HepG2 (cell line): ENCODE measurements around the gene PTPRU. TPM values are rescaled to one million over a fixed set of nuclear protein-coding genes. Genes with fewer than 3 reads are reported as not detected.

ENCODE experiments used
- DR1 ChIP-seq: sonication (generic); formaldehyde crosslinking; IDR thresholded peaks from 2 replicates; pipeline ENCODE4 v1.8.0; 2021; ENCODE audit warnings: mild to moderate bottlenecking, missing genetic modification reagents, inconsistent platforms
- GABPB1 ChIP-seq: IDR thresholded peaks from 2 replicates; pipeline ENCODE4 v1.6.1; 2016; ENCODE audit warnings: mild to moderate bottlenecking, missing genetic modification reagents, moderate library complexity, missing compliant biosample characterization
- HNF4G ChIP-seq, 2 experiments: sonication (generic) in 1 of 2; formaldehyde crosslinking in 1 of 2; IDR thresholded peaks; 2 replicates each; pipeline versions ENCODE4 v1.4.0 to v1.6.1; 2011 to 2020; ENCODE audit warnings: borderline replicate concordance in 2 of 2, low read depth in 2 of 2, mild to moderate bottlenecking in 2 of 2, low read length in 1 of 2, missing genetic modification reagents in 1 of 2, moderate library complexity in 1 of 2
- HOXA9 ChIP-seq: sonication (generic); formaldehyde crosslinking; IDR thresholded peaks from 2 replicates; pipeline ENCODE4 v1.8.1; 2022; ENCODE audit warnings: missing genetic modification reagents, mild to moderate bottlenecking, moderate library complexity, borderline replicate concordance
- JUN ChIP-seq: sonication (generic); formaldehyde crosslinking; IDR thresholded peaks from 2 replicates; pipeline ENCODE4 v1.4.0; 2020; ENCODE audit warnings: mild to moderate bottlenecking, missing genetic modification reagents
- KDM5A ChIP-seq: fragments of 200-600 bp; sonication (generic); IDR thresholded peaks from 2 replicates; pipeline ENCODE4 v1.7.0; 2018; ENCODE audit warnings: antibody characterized with exemption, mild to moderate bottlenecking, low read length, borderline replicate concordance
- KMT2A ChIP-seq: sonication (generic); formaldehyde crosslinking; IDR thresholded peaks from 2 replicates; pipeline ENCODE4 v1.4.0; 2020; ENCODE audit warnings: missing genetic modification reagents
- MED8 ChIP-seq: sonication (generic); formaldehyde crosslinking; IDR thresholded peaks from 2 replicates; pipeline ENCODE4 v1.8.1; 2023; ENCODE audit warnings: mild to moderate bottlenecking, missing genetic modification reagents; ENCODE audit not compliant: insufficient replicate concordance
- MIER3 ChIP-seq: IDR thresholded peaks from 2 replicates; pipeline ENCODE4 v1.6.1; 2016; ENCODE audit warnings: missing compliant biosample characterization, borderline replicate concordance
- RARG ChIP-seq: sonication (generic); formaldehyde crosslinking; IDR thresholded peaks from 2 replicates; pipeline ENCODE4 v1.4.0; 2020; ENCODE audit warnings: low read depth, mild to moderate bottlenecking, missing genetic modification reagents
- WIZ ChIP-seq: sonication (generic); formaldehyde crosslinking; IDR thresholded peaks from 2 replicates; pipeline ENCODE4 v1.5.1; 2020; ENCODE audit warnings: mild to moderate bottlenecking, missing genetic modification reagents
- ZFP37 ChIP-seq: sonication (generic); formaldehyde crosslinking; IDR thresholded peaks from 2 replicates; pipeline ENCODE4 v1.4.0; 2020; ENCODE audit warnings: missing genetic modification reagents, borderline replicate concordance
- ZNF136 ChIP-seq: sonication (generic); formaldehyde crosslinking; IDR thresholded peaks from 2 replicates; pipeline ENCODE4 v1.8.1; 2022; ENCODE audit warnings: low read depth, mild to moderate bottlenecking, moderate library complexity, missing genetic modification reagents
- ZNF225 ChIP-seq: sonication (generic); formaldehyde crosslinking; IDR thresholded peaks from 2 replicates; pipeline ENCODE4 v1.4.0; 2020; ENCODE audit warnings: mild to moderate bottlenecking, missing genetic modification reagents
- ZNF331 ChIP-seq: sonication (generic); formaldehyde crosslinking; IDR thresholded peaks from 2 replicates; pipeline ENCODE4 v1.4.0; 2020; ENCODE audit warnings: missing genetic modification reagents
- ZNF567 ChIP-seq: sonication (generic); formaldehyde crosslinking; IDR thresholded peaks from 2 replicates; pipeline ENCODE4 v1.8.1; 2023; ENCODE audit warnings: mild to moderate bottlenecking, missing genetic modification reagents, borderline replicate concordance
- ZNF652 ChIP-seq: IDR thresholded peaks from 2 replicates; pipeline ENCODE4 v1.6.1; 2016; ENCODE audit warnings: low read depth, borderline replicate concordance
- ZSCAN22 ChIP-seq: sonication (generic); formaldehyde crosslinking; IDR thresholded peaks from 2 replicates; pipeline ENCODE4 v1.4.0; 2020; ENCODE audit warnings: mild to moderate bottlenecking, missing genetic modification reagents
- polyA plus RNA-seq, 8 experiments: library from polyadenylated mRNA; depleted of rRNA in 3 of 8; stranded (reverse) in 7 of 8; unstranded in 1 of 8; fragments of >200 nt; fragmentation: Illumina TruSeq in 4 of 8; extraction: Trizol in 4 of 8; gene quantifications; 2 replicates each; pipeline versions ENCODE4 v1.2.1 to v1.2.3, GENCODE V29; 2011 to 2016; ENCODE audit warnings: low read depth in 4 of 8, missing spikeins in 1 of 8, mixed read lengths in 1 of 8; ENCODE audit not compliant: insufficient read depth in 1 of 8
- total RNA-seq, 5 experiments: library from RNA; depleted of rRNA; stranded (reverse); fragments of >200 nt; fragmentation: Illumina TruSeq; extraction: Trizol; gene quantifications; 2 replicates each; pipeline ENCODE4 v1.2.3, GENCODE V29; 2016; ENCODE audit warnings: low read depth in 1 of 5
- TF ChIP-seq, protein P1 (sequence below): sonication (generic); formaldehyde crosslinking; IDR thresholded peaks from 2 replicates; pipeline ENCODE4 v1.8.0; 2022; ENCODE audit warnings: missing genetic modification reagents, mild to moderate bottlenecking, borderline replicate concordance
- TF ChIP-seq, protein P2 (sequence below): sonication (generic); formaldehyde crosslinking; IDR thresholded peaks from 2 replicates; pipeline ENCODE4 v1.5.0; 2020; ENCODE audit warnings: missing genetic modification reagents, mild to moderate bottlenecking, borderline replicate concordance
- TF ChIP-seq, protein P3 (sequence below): sonication (generic); formaldehyde crosslinking; IDR thresholded peaks from 2 replicates; pipeline ENCODE4 v1.4.0; 2020; ENCODE audit warnings: missing genetic modification reagents

Gene PTPRU
- total and polyA plus RNA-seq, 2 of the 13 experiments (the other 11 are each of a cell fraction or from before 2014, with no cell fraction given), result 21.6 to 22.3 TPM

DNA sequence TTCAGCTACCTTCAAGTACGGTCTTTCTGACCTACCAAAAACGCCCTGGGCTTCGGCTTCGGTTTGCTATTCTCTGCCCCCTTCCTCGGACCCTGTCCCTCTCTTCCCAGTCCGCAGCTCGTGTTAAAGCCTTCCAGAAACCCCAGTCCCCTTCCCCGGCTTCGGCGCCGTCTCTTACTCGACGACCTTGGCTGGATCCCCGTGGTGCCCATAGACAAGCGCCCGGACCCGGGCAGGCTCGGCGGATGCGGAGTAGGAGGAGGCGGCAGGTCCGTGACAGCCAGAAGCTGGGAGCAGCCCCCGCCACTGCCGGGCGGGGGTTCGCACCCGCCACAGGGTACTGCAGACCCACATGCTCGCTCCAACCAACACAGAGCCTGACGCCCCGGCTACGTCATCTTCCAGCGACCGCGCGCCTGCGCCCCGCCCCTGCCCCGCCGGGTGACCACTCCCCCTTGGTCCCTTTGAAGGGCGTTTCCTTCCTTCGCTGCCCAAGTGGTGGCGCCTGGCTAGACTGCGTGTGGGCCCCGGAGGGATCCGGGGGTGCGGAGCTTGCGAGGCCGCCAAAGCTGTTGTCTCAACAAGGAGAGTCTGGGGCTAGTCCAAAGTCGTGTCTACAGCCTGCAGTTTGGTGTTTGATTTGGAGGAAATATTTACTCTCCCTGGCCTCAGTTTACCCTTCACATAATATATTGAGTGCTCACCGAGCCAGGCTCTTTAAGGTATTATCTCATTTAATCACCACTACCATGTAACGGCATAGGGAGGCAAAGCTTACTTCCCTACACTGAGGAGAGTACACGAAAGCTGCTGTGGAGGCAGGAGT is 5.6 kb upstream of the PTPRU start, which contains the start of gene MECR (continued):
- TF ChIP-seq WIZ, result no peak
- TF ChIP-seq ZNF331 (CRISPR knock-in tag), result peak; percentile 36; the same call in 1 of the 2 replicates
- TF ChIP-seq, protein P1, sequence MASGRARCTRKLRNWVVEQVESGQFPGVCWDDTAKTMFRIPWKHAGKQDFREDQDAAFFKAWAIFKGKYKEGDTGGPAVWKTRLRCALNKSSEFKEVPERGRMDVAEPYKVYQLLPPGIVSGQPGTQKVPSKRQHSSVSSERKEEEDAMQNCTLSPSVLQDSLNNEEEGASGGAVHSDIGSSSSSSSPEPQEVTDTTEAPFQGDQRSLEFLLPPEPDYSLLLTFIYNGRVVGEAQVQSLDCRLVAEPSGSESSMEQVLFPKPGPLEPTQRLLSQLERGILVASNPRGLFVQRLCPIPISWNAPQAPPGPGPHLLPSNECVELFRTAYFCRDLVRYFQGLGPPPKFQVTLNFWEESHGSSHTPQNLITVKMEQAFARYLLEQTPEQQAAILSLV (CRISPR knock-in tag), result peak; percentile 82; the same call in 1 of the 2 replicates
- TF ChIP-seq KDM5A, result peak; percentile 97
- peak; percentile 68; the same call in 1 of the 2 replicates for TF ChIP-seq ZNF567 (CRISPR knock-in tag)
- TF ChIP-seq JUN (CRISPR knock-in tag), result no peak
- no peak for TF ChIP-seq ZSCAN22 (CRISPR knock-in tag)
- TF ChIP-seq, protein P2, sequence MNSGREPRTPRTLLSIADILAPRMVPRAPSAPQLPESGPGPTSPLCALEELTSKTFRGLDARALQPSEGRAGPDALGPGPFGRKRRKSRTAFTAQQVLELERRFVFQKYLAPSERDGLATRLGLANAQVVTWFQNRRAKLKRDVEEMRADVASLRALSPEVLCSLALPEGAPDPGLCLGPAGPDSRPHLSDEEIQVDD, result no peak
- peak; percentile 85 for TF ChIP-seq GABPB1 (CRISPR knock-in tag)
- no peak for TF ChIP-seq MED8
- no peak for TF ChIP-seq ZNF652 (CRISPR knock-in tag)
- TF ChIP-seq KMT2A (CRISPR knock-in tag), result peak; percentile 79; the same call in 1 of the 2 replicates
- no peak for TF ChIP-seq HNF4G (IDR thresholded peaks at IDR 0.05; ENCODE audit: borderline replicate concordance, low read depth, low read length)
- TF ChIP-seq HNF4G (CRISPR knock-in tag; IDR thresholded peaks at IDR 0.05; ENCODE audit: borderline replicate concordance, low read depth), result 0 out of 2 replicates have a peak, but pooled peaks have one; percentile 37
- no peak for TF ChIP-seq MIER3 (CRISPR knock-in tag)
- TF ChIP-seq ZFP37 (CRISPR knock-in tag), result no peak
- TF ChIP-seq RARG (CRISPR knock-in tag), result no peak
- TF ChIP-seq ZNF225 (CRISPR knock-in tag), result 0 out of 2 replicates have a peak, but pooled peaks have one; percentile 28
- TF ChIP-seq DR1 (CRISPR knock-in tag), result 0 out of 2 replicates have a peak, but pooled peaks have one; percentile 22
- no peak for TF ChIP-seq HOXA9
- TF ChIP-seq ZNF136, result 0 out of 2 replicates have a peak, but pooled peaks have one; percentile 49
- TF ChIP-seq, protein P3, sequence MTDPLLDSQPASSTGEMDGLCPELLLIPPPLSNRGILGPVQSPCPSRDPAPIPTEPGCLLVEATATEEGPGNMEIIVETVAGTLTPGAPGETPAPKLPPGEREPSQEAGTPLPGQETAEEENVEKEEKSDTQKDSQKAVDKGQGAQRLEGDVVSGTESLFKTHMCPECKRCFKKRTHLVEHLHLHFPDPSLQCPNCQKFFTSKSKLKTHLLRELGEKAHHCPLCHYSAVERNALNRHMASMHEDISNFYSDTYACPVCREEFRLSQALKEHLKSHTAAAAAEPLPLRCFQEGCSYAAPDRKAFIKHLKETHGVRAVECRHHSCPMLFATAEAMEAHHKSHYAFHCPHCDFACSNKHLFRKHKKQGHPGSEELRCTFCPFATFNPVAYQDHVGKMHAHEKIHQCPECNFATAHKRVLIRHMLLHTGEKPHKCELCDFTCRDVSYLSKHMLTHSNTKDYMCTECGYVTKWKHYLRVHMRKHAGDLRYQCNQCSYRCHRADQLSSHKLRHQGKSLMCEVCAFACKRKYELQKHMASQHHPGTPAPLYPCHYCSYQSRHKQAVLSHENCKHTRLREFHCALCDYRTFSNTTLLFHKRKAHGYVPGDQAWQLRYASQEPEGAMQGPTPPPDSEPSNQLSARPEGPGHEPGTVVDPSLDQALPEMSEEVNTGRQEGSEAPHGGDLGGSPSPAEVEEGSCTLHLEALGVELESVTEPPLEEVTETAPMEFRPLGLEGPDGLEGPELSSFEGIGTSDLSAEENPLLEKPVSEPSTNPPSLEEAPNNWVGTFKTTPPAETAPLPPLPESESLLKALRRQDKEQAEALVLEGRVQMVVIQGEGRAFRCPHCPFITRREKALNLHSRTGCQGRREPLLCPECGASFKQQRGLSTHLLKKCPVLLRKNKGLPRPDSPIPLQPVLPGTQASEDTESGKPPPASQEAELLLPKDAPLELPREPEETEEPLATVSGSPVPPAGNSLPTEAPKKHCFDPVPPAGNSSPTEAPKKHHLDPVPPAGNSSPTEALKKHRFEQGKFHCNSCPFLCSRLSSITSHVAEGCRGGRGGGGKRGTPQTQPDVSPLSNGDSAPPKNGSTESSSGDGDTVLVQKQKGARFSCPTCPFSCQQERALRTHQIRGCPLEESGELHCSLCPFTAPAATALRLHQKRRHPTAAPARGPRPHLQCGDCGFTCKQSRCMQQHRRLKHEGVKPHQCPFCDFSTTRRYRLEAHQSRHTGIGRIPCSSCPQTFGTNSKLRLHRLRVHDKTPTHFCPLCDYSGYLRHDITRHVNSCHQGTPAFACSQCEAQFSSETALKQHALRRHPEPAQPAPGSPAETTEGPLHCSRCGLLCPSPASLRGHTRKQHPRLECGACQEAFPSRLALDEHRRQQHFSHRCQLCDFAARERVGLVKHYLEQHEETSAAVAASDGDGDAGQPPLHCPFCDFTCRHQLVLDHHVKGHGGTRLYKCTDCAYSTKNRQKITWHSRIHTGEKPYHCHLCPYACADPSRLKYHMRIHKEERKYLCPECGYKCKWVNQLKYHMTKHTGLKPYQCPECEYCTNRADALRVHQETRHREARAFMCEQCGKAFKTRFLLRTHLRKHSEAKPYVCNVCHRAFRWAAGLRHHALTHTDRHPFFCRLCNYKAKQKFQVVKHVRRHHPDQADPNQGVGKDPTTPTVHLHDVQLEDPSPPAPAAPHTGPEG (CRISPR knock-in tag), result no peak
